ENCODE data around the gene TNXB.

TNXB gene

DNA sequence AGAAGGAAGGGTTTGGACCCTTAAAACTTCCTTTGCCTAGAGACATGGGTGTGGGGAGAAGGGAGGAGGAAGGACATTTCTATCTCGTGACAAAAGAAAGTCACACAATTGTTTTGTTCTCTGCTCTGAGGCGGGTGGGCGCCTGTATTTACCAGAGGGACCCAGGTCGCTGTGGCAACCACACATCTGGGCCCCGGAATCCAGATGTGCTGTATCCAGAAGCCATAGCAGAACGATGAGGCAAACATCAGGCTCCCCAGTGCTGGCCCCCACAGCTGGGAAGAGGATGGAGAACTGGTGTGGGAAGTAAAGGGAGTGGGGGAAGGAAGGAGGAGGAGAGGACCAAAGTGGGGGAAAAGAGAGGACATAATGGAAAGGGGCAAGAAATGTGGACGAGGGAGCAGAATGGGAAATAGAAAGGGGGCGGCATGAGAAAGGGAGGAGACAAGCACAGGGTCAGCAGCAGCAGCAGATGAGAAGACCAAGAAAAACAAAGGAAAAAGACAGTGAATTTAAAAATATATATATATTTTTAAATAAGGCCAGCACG is 3.4 kb upstream of the TNXB start:
- no peaks in the 10 kb centered on the region for H3K4me1 ChIP-seq (ENCODE audit: low read depth, poor library complexity, severe bottlenecking)
- TF ChIP-seq, protein P1, sequence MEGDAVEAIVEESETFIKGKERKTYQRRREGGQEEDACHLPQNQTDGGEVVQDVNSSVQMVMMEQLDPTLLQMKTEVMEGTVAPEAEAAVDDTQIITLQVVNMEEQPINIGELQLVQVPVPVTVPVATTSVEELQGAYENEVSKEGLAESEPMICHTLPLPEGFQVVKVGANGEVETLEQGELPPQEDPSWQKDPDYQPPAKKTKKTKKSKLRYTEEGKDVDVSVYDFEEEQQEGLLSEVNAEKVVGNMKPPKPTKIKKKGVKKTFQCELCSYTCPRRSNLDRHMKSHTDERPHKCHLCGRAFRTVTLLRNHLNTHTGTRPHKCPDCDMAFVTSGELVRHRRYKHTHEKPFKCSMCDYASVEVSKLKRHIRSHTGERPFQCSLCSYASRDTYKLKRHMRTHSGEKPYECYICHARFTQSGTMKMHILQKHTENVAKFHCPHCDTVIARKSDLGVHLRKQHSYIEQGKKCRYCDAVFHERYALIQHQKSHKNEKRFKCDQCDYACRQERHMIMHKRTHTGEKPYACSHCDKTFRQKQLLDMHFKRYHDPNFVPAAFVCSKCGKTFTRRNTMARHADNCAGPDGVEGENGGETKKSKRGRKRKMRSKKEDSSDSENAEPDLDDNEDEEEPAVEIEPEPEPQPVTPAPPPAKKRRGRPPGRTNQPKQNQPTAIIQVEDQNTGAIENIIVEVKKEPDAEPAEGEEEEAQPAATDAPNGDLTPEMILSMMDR (conservative IDR thresholded peaks at IDR 0.05; ENCODE audit: low read depth, low read length): no peak

DNA sequence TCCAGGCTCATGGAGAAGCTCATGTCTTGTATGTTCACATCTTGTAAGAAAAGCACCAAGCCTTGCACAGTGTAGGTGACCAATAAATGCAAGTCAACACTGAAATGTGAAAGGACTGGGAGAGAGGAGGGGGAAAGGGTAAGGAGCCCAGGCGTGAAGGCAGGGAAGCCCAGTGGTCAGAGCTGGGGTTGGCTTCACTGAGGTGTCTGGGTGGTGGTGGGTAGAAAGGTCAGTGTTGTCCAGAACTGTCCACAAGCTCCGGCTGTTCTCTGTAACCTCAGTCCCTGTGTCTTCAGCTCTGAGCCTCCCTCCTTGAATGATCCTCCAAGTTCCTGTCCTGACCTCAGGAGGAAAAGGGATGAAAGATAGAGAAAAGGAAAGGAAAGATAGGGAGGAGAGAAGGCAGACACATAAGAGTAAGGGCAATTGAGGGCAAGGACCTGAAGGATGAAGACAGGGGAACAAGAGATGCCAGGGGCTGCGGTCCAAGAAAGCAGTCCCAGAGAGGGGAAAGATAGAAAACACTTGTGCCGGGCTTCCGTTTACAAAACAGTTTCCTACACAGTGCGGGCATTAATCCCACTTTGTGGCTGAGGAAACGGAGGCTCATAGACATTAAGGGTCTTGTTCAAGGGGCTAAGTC is 2.4 kb upstream of the TNXB start:
- Histone ChIP-seq H3K36me3 (ENCODE audit: insufficient read depth) (no peaks in the 10 kb centered on the region), H3K79me2 (ENCODE audit: insufficient read depth, low read depth) (no peaks in the 10 kb centered on the region), H2AFZ (ENCODE audit: low read depth) (no peak overlapping the region), H3K4me3 (IDR thresholded peaks at IDR 0.05; ENCODE audit: insufficient read depth, low read depth, low read length) (no peak overlapping the region), H3K27me3 (ENCODE audit: insufficient read depth, low read depth) (peaks cover 26% of the 10 kb centered on the region; the same call in 1 of the 2 replicates), H3K9ac (no peak overlapping the region), H3K27ac (no peak overlapping the region), H4K20me1 (ENCODE audit: insufficient read depth) (no peaks in the 10 kb centered on the region), H3K4me2 (no peak overlapping the region), H3K4me1 (ENCODE audit: low read depth, poor library complexity, severe bottlenecking) (no peaks in the 10 kb centered on the region)
- TF ChIP-seq, protein P1 (conservative IDR thresholded peaks at IDR 0.05; ENCODE audit: low read depth, low read length): no peak

More for the DNA sequence above, 3.4 kb upstream of the TNXB start:
- Histone ChIP-seq H3K36me3 (ENCODE audit: insufficient read depth) (0 out of 2 replicates have a peak, but pooled peaks cover under 1% of the 10 kb centered on the region), H3K79me2 (ENCODE audit: insufficient read depth, low read depth) (no peaks in the 10 kb centered on the region), H4K20me1 (ENCODE audit: insufficient read depth) (no peaks in the 10 kb centered on the region), H3K4me3 (IDR thresholded peaks at IDR 0.05; ENCODE audit: insufficient read depth, low read depth, low read length) (no peak overlapping the region), H3K9ac (no peak overlapping the region), H3K27me3 (ENCODE audit: insufficient read depth, low read depth) (peaks cover 17% of the 10 kb centered on the region; the same call in 1 of the 2 replicates), H2AFZ (ENCODE audit: low read depth) (no peak overlapping the region), H3K27ac (no peak overlapping the region), H3K4me2 (no peak overlapping the region)

DNA sequence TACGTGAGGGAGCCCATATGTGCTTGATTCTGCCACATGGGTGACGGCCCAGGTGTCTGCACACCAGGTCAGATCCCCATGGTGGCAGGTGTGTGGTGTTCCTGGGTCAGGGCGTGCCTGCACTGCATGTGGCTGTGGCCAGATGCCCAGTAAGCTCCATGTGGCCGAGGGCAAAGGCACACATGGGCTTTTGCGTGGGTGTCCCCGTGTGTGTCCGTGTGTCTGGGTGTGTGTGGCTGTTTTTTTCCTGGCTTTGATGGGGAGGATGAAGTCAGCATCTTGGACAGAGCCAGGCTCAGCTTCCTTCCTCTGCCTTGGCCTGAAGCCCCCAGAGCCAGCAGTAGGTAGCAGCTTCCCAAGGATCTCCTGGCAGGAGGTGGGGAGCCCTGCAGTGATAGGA is 1.5 kb upstream of the TNXB start:
- no peak overlapping the region for H3K4me2 ChIP-seq
- no peaks in the 10 kb centered on the region for H3K4me1 ChIP-seq (ENCODE audit: low read depth, poor library complexity, severe bottlenecking)

DNA sequence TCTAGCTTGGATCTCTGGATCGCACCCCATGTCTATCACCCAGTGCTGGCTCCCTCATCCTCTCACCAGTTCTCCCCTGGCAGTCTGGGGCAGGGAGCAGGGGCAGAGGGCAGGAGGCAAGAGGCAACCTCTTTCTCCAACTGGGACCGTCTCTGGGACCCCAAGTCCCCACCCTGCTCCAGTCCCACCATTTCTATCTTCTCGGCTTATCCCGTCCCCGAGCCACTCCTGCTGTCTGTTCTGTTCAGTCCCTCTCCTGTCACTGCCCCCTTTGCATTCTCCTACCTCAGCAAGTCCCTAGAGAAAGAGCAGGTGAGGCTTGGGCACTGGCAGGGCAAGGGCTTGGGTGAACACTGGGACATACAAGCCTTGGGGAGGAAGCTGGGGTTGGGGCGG is 625 bp upstream of the TNXB start:
- H4K20me1 ChIP-seq (ENCODE audit: insufficient read depth): no peaks in the 10 kb centered on the region
- H3K79me2 ChIP-seq (ENCODE audit: insufficient read depth, low read depth): no peaks in the 10 kb centered on the region
- peaks cover 42% of the 10 kb centered on the region; the same call in 1 of the 2 replicates for H3K27me3 ChIP-seq (ENCODE audit: insufficient read depth, low read depth)
- H3K9ac ChIP-seq: no peak overlapping the region
- no peak overlapping the region for H3K4me2 ChIP-seq
- H2AFZ ChIP-seq (ENCODE audit: low read depth): no peak overlapping the region
- no peaks in the 10 kb centered on the region for H3K36me3 ChIP-seq (ENCODE audit: insufficient read depth)
- TF ChIP-seq, protein P1 (conservative IDR thresholded peaks at IDR 0.05; ENCODE audit: low read depth, low read length): no peak
- no peak overlapping the region for H3K27ac ChIP-seq
- H3K4me3 ChIP-seq (IDR thresholded peaks at IDR 0.05; ENCODE audit: insufficient read depth, low read depth, low read length): no peak overlapping the region
- no peaks in the 10 kb centered on the region for H3K4me1 ChIP-seq (ENCODE audit: low read depth, poor library complexity, severe bottlenecking)

More for the DNA sequence above, 1.5 kb upstream of the TNXB start:
- peaks cover 34% of the 10 kb centered on the region; the same call in 1 of the 2 replicates for H3K27me3 ChIP-seq (ENCODE audit: insufficient read depth, low read depth)
- no peaks in the 10 kb centered on the region for H4K20me1 ChIP-seq (ENCODE audit: insufficient read depth)
- TF ChIP-seq, protein P1 (conservative IDR thresholded peaks at IDR 0.05; ENCODE audit: low read depth, low read length): no peak
- H2AFZ ChIP-seq (ENCODE audit: low read depth): no peak overlapping the region
- no peak overlapping the region for H3K4me3 ChIP-seq (IDR thresholded peaks at IDR 0.05; ENCODE audit: insufficient read depth, low read depth, low read length)
- no peaks in the 10 kb centered on the region for H3K79me2 ChIP-seq (ENCODE audit: insufficient read depth, low read depth)
- H3K9ac ChIP-seq: no peak overlapping the region
- no peaks in the 10 kb centered on the region for H3K36me3 ChIP-seq (ENCODE audit: insufficient read depth)
- H3K27ac ChIP-seq: no peak overlapping the region

Data from KMS-11 (cell line).